8988T (cell line): ENCODE measurements around the gene MKLN1.
"Not testable (repeated sequence)": the region's sequence is repeated elsewhere in the genome, so short reads cannot be mapped to it uniquely, and the experiment has no call there.

ENCODE experiments used
- DNase-seq: peaks from one replicate; pipeline ENCODE4 v3.0.0; 2011

MKLN1 gene

GRCh38 chr7:131504157-131504899 is 176.7 kb downstream of the MKLN1 start:
- no peak for DNase-seq

- DNase-seq, result not testable (repeated sequence)
These were observed 177.5 kb downstream of the MKLN1 start for GRCh38 chr7:131505037-131505620.

- DNase-seq, result no peak
These were observed 178.2 kb downstream of the MKLN1 start for GRCh38 chr7:131505636-131506557.

GRCh38 chr7:131506597-131506996 is 178.9 kb downstream of the MKLN1 start:
- DNase-seq, result no peak

GRCh38 chr7:131507592-131508331 is 180.1 kb downstream of the MKLN1 start:
- DNase-seq, result peak; percentile 24

GRCh38 chr7:131508754-131509486 is 181.2 kb downstream of the MKLN1 start:
- no peak for DNase-seq

GRCh38 chr7:131509781-131510180 is 182.1 kb downstream of the MKLN1 start:
- no peak for DNase-seq

- no peak for DNase-seq
These were observed 183.4 kb downstream of the MKLN1 start for GRCh38 chr7:131511071-131511470.

GRCh38 chr7:131511774-131512535 is 184.3 kb downstream of the MKLN1 start:
- no peak for DNase-seq

- DNase-seq, result peak; percentile 48
These were observed 185.8 kb downstream of the MKLN1 start for GRCh38 chr7:131513245-131514061.

GRCh38 chr7:131515471-131515870 is 187.8 kb downstream of the MKLN1 start:
- DNase-seq, result not testable (repeated sequence)

GRCh38 chr7:131517218-131517923 is 189.7 kb downstream of the MKLN1 start:
- DNase-seq, result no peak

- no peak for DNase-seq
These were observed 190.9 kb downstream of the MKLN1 start for GRCh38 chr7:131518626-131519025.

GRCh38 chr7:131521651-131522163 is 194.0 kb downstream of the MKLN1 start:
- no peak for DNase-seq

- DNase-seq, result no peak
These were observed 194.8 kb downstream of the MKLN1 start for GRCh38 chr7:131522325-131522930.

GRCh38 chr7:131524115-131524514 is 196.4 kb downstream of the MKLN1 start:
- no peak for DNase-seq

- DNase-seq, result no peak
These were observed 197.0 kb downstream of the MKLN1 start for GRCh38 chr7:131524703-131525102.

- no peak for DNase-seq
These were observed 198.1 kb downstream of the MKLN1 start for GRCh38 chr7:131525820-131526219.

- no peak for DNase-seq
These were observed 199.8 kb downstream of the MKLN1 start for GRCh38 chr7:131527456-131527855.
